ENCODE results near the gene IGF2R.

DNA sequence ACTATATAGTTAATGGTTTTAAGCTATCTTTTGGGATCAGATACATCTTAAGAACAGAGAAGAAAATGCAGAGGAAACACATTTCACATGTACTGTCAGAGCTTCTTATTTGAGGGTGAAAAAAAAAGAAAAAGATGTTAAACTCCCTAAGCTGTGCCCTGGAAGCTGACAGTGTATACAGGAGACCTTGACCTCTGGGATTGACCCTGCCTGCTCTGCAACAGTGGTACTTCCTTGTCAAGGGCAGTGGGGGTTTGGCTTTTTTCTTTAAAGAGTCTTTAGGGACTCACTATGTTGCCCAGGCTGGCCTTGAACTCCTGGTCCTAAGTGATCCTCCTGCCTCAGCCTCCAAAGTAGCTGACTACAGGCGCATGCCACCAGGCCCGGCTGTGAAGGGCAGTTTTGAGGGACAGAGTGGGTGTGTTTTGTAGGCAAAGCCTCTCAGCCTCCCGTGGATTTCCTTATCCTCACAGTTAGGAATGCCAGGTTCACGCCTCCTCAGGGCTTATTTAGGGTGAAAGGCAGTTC is 92.1 kb downstream of the IGF2R start:
- TF ChIP-seq EZH2phosphoT487 (IDR thresholded peaks at IDR 0.05; ENCODE audit: low read depth) = no peak
- TF ChIP-seq, protein P1, sequence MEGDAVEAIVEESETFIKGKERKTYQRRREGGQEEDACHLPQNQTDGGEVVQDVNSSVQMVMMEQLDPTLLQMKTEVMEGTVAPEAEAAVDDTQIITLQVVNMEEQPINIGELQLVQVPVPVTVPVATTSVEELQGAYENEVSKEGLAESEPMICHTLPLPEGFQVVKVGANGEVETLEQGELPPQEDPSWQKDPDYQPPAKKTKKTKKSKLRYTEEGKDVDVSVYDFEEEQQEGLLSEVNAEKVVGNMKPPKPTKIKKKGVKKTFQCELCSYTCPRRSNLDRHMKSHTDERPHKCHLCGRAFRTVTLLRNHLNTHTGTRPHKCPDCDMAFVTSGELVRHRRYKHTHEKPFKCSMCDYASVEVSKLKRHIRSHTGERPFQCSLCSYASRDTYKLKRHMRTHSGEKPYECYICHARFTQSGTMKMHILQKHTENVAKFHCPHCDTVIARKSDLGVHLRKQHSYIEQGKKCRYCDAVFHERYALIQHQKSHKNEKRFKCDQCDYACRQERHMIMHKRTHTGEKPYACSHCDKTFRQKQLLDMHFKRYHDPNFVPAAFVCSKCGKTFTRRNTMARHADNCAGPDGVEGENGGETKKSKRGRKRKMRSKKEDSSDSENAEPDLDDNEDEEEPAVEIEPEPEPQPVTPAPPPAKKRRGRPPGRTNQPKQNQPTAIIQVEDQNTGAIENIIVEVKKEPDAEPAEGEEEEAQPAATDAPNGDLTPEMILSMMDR (IDR thresholded peaks at IDR 0.05; ENCODE audit: low read depth, low read length) = no peak
